ENCODE results near the gene MCU.

MCU gene

GRCh38 chr10:72846238-72846637 is 154.3 kb downstream of the MCU start:
- Histone ChIP-seq H3K4me3 (no peak overlapping the region), H3K36me3 (replicated peaks) (no peaks in the 10 kb centered on the region), H3K4me1 (no peaks in the 10 kb centered on the region), H3K9me3 (no peaks in the 10 kb centered on the region; the same call in 1 of the 2 replicates), H3K27me3 (ENCODE audit: low read depth) (no peaks in the 10 kb centered on the region)
- DNase-seq (ENCODE audit: low spot score in 2 of 2), result no peak
- in situ Hi-C loops (cut with MboI; ENCODE audit: low sequenced_read_pairs), result no loop called here

DNA sequence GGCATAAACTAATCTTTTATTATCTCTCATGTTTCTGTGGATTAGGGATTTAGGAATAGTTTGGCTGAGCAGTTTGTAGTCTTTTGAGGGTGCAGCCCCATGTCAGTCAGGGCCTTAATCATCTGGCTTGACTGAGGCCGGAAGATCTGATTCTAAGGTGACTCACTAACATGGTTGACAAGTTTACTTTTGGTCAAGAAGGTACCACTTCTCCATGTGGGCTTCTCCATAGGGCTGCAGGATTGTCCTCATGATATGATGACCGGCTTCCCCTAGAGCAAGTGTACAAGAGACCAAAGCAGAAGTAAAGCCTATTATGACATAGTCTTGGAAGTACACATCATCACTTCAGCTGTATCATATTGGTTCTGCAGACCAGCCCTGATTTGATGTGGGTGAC is 155.7 kb downstream of the MCU start:
- Histone ChIP-seq H3K9me3 (no peaks in the 10 kb centered on the region; the same call in 1 of the 2 replicates), H3K36me3 (replicated peaks) (no peaks in the 10 kb centered on the region), H3K4me1 (no peaks in the 10 kb centered on the region), H3K27me3 (ENCODE audit: low read depth) (no peaks in the 10 kb centered on the region), H3K4me3 (no peak overlapping the region)
- in situ Hi-C loops (cut with MboI; ENCODE audit: low sequenced_read_pairs), result no loop called here
- DNase-seq (ENCODE audit: low spot score in 2 of 2), result no peak

DNA sequence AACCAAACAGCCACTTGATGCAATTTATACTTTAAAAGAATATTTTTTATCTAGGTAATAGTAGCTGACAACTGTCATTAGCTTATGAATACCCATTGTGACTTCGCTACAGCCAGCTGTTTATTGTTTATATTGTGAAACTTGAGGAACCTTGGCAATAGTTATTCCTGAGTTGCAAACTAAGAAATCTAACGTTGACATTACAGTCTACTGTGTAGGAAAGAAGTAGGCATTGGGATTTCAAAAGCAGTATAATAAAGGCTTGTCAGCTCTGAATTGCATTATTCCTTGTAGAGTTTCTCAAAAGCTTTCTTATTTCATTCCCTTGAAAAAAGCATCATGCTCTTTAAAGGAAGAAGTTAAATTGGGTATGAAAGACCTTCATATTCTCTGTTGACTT is 158.9 kb downstream of the MCU start:
- Histone ChIP-seq H3K36me3 (replicated peaks) (no peaks in the 10 kb centered on the region), H3K27me3 (ENCODE audit: low read depth) (no peaks in the 10 kb centered on the region), H3K9me3 (no peaks in the 10 kb centered on the region; the same call in 1 of the 2 replicates), H3K4me3 (no peak overlapping the region), H3K4me1 (no peaks in the 10 kb centered on the region)
- in situ Hi-C loops (cut with MboI; ENCODE audit: low sequenced_read_pairs), result no loop called here
- no peak for DNase-seq (ENCODE audit: low spot score in 2 of 2)

DNA sequence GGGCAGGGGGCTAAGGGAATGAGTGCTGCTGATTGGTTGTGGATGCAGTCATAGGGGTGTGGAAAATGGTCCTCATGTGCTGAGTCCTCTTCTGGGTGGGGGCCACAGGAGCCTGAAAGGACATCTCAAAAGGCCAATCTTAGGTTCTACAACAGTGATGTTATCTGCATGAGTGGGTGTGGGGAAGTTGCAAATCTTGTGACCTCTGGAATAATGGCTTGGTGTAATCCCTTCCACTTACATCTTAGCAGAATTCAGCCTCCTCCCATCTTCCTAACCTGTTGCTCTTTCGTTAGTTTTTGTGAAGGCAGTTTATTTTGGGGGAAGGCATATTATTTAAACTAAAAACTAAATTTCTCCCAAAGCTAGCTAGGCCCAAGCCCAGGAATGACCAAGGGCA is 159.6 kb downstream of the MCU start:
- H3K4me1 ChIP-seq, result no peaks in the 10 kb centered on the region
- no peak for DNase-seq (ENCODE audit: low spot score in 2 of 2)
- no peaks in the 10 kb centered on the region for H3K36me3 ChIP-seq (replicated peaks)
- no peak overlapping the region for H3K4me3 ChIP-seq
- no peaks in the 10 kb centered on the region; the same call in 1 of the 2 replicates for H3K9me3 ChIP-seq
- no peaks in the 10 kb centered on the region for H3K27me3 ChIP-seq (ENCODE audit: low read depth)
- in situ Hi-C loops (cut with MboI; ENCODE audit: low sequenced_read_pairs), result no loop called here

GRCh38 chr10:72852508-72852907 is 160.6 kb downstream of the MCU start:
- H3K4me3 ChIP-seq, result no peak overlapping the region
- in situ Hi-C loops (cut with MboI; ENCODE audit: low sequenced_read_pairs), result no loop called here
- H3K4me1 ChIP-seq, result no peaks in the 10 kb centered on the region
- H3K27me3 ChIP-seq (ENCODE audit: low read depth), result no peaks in the 10 kb centered on the region
- no peaks in the 10 kb centered on the region for H3K36me3 ChIP-seq (replicated peaks)
- no peaks in the 10 kb centered on the region; the same call in 1 of the 2 replicates for H3K9me3 ChIP-seq
- no peak for DNase-seq (ENCODE audit: low spot score in 2 of 2)

- in situ Hi-C loops (cut with MboI; ENCODE audit: low sequenced_read_pairs), result no loop called here
- Histone ChIP-seq H3K36me3 (replicated peaks) (0 out of 2 replicates have a peak, but pooled peaks cover 2% of the 10 kb centered on the region), H3K4me1 (no peaks in the 10 kb centered on the region), H3K9me3 (no peaks in the 10 kb centered on the region; the same call in 1 of the 2 replicates), H3K4me3 (no peak overlapping the region), H3K27me3 (ENCODE audit: low read depth) (no peaks in the 10 kb centered on the region)
- DNase-seq (ENCODE audit: low spot score in 2 of 2), result no peak
Observed at GRCh38 chr10:72855129-72855528, 163.2 kb downstream of the MCU start.

DNA sequence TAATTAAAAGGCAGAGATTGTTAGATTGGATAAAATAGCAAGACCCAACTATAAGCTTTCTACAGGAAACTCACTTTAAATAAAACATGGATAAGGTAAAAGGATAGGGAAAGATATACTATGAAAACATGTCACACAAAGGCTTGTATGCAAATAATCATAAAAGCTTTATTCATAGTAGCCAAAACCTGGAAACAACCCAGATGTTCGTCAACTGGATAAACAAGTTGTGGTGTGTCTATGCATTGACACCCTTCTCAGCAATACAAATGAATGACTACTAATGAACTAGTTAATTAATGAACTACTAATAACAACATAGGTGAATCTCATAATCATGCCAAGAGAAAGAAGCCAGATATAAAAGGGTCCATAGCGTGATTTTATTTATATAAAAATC is 163.8 kb downstream of the MCU start:
- no peak overlapping the region for H3K4me3 ChIP-seq
- no peaks in the 10 kb centered on the region for H3K4me1 ChIP-seq
- in situ Hi-C loops (cut with MboI; ENCODE audit: low sequenced_read_pairs), result no loop called here
- DNase-seq (ENCODE audit: low spot score in 2 of 2), result no peak
- no peaks in the 10 kb centered on the region for H3K27me3 ChIP-seq (ENCODE audit: low read depth)
- H3K36me3 ChIP-seq (replicated peaks), result 0 out of 2 replicates have a peak, but pooled peaks cover 2% of the 10 kb centered on the region
- H3K9me3 ChIP-seq, result no peaks in the 10 kb centered on the region; the same call in 1 of the 2 replicates

DNA sequence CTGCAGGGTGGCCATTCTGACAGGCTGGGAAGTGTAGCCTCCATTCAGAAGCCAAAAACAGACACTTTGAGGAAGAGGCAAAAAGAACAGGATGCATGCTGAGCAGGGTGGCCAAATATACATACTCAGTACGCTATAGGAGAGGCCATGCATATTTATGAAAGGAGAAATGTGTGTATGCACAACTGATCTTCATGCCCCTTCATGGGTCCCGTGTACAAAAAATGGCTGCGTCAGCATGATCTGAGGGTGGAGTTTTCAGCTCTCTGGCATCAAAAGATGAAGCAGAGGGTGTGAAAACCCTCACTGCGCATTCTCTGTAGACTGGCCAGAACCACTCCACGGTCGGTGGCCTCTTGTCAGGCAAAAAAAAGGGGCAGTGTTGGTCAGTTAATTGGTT is 166.1 kb downstream of the MCU start:
- H3K4me1 ChIP-seq, result no peaks in the 10 kb centered on the region
- no peaks in the 10 kb centered on the region for H3K9me3 ChIP-seq
- H3K4me3 ChIP-seq, result no peak overlapping the region
- no peak for DNase-seq (ENCODE audit: low spot score in 2 of 2)
- H3K36me3 ChIP-seq (replicated peaks), result 0 out of 2 replicates have a peak, but pooled peaks cover 2% of the 10 kb centered on the region
- no peaks in the 10 kb centered on the region for H3K27me3 ChIP-seq (ENCODE audit: low read depth)
- in situ Hi-C loops (cut with MboI; ENCODE audit: low sequenced_read_pairs), result no loop called here

- Histone ChIP-seq H3K27me3 (ENCODE audit: low read depth) (no peaks in the 10 kb centered on the region), H3K4me3 (no peak overlapping the region), H3K9me3 (no peaks in the 10 kb centered on the region), H3K36me3 (replicated peaks) (0 out of 2 replicates have a peak, but pooled peaks cover 2% of the 10 kb centered on the region), H3K4me1 (no peaks in the 10 kb centered on the region)
- no peak for DNase-seq (ENCODE audit: low spot score in 2 of 2)
- in situ Hi-C loops (cut with MboI; ENCODE audit: low sequenced_read_pairs), result no loop called here
Observed at GRCh38 chr10:72862957-72863356, 171.0 kb downstream of the MCU start.

GRCh38 chr10:72875250-72876055 is 183.5 kb downstream of the MCU start:
- Histone ChIP-seq H3K4me1 (no peaks in the 10 kb centered on the region), H3K27me3 (ENCODE audit: low read depth) (no peaks in the 10 kb centered on the region), H3K4me3 (no peak overlapping the region), H3K9me3 (no peaks in the 10 kb centered on the region), H3K36me3 (replicated peaks) (0 out of 2 replicates have a peak, but pooled peaks cover 6% of the 10 kb centered on the region)
- DNase-seq (ENCODE audit: low spot score in 2 of 2), result peak in 1 of 2 experiments; percentile 36
- in situ Hi-C loops (cut with MboI; ENCODE audit: low sequenced_read_pairs), result no loop called here

DNA sequence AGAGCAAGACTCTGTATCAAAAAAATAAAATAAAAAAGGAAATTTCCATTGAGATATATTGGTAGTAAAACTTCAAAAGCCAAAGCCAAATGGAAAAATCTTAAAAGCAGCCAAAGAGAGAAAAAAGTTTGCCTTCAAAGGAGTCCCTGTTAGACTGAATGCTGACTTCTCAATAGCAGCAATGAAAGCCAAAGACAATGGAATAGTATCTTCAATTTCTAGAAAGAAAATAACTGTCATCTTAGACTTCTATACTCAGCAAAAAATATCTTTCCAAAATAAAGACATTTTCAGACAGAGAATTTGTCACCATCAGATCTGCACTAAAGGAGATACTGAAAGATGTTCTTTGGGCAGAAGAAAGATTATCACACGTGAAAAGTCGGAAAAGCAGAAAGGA is 187.3 kb downstream of the MCU start:
- Histone ChIP-seq H3K9me3 (no peaks in the 10 kb centered on the region), H3K4me3 (no peak overlapping the region), H3K27me3 (ENCODE audit: low read depth) (no peaks in the 10 kb centered on the region), H3K4me1 (no peaks in the 10 kb centered on the region), H3K36me3 (replicated peaks) (0 out of 2 replicates have a peak, but pooled peaks cover 6% of the 10 kb centered on the region)
- DNase-seq (ENCODE audit: low spot score in 2 of 2), result no peak
- in situ Hi-C loops (cut with MboI; ENCODE audit: low sequenced_read_pairs), result no loop called here

DNA sequence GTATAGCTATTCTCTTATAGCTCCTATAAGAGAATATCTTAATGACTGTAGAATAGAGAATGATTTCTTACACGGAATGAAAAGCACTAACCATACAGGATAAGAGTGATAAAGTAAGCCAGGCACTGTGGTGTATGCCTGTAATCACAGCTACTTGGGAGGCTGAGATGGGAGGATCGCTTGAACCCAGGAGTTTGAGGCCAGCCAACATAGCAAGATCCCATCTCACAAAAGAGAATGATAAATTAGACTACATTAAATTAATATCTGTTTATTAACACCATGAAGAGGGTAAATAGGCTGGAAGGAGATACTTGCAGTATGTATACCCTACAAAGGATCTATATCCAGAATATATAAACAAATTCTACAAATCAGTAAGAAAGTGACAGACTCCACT is 189.3 kb downstream of the MCU start:
- H3K27me3 ChIP-seq (ENCODE audit: low read depth), result no peaks in the 10 kb centered on the region
- DNase-seq (ENCODE audit: low spot score in 2 of 2), result no peak
- H3K9me3 ChIP-seq, result no peaks in the 10 kb centered on the region
- in situ Hi-C loops (cut with MboI; ENCODE audit: low sequenced_read_pairs), result no loop called here
- H3K4me3 ChIP-seq, result no peak overlapping the region
- 0 out of 2 replicates have a peak, but pooled peaks cover 6% of the 10 kb centered on the region for H3K36me3 ChIP-seq (replicated peaks)
- H3K4me1 ChIP-seq, result no peaks in the 10 kb centered on the region

DNA sequence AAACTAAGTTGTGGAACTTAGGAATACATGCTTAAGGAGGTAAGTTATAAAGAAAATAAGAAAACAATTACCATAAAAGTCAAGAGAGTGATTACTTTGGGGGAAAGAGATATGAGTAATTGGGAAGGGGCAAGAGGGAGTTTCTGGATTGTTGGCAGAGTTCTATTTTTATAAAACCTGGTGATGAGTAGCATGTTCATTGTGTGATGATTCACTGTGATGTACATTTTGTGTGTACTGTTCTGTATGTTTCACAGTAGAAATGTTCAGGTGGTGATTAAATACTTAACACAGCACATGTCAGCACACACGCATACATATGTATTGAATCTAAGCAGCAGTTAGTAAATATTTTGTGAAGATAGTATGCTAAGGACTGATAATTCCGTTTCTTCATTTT is 191.9 kb downstream of the MCU start:
- DNase-seq (ENCODE audit: low spot score in 2 of 2), result no peak
- Histone ChIP-seq H3K9me3 (no peaks in the 10 kb centered on the region), H3K4me3 (no peak overlapping the region), H3K4me1 (no peaks in the 10 kb centered on the region), H3K36me3 (replicated peaks) (no peaks in the 10 kb centered on the region), H3K27me3 (ENCODE audit: low read depth) (no peaks in the 10 kb centered on the region)
- in situ Hi-C loops (cut with MboI; ENCODE audit: low sequenced_read_pairs), result no loop called here

GRCh38 chr10:72885953-72886352 is 194.0 kb downstream of the MCU start:
- Histone ChIP-seq H3K27me3 (ENCODE audit: low read depth) (no peaks in the 10 kb centered on the region), H3K4me1 (no peaks in the 10 kb centered on the region), H3K9me3 (no peaks in the 10 kb centered on the region), H3K4me3 (no peak overlapping the region), H3K36me3 (replicated peaks) (no peaks in the 10 kb centered on the region)
- no peak for DNase-seq (ENCODE audit: low spot score in 2 of 2)
- in situ Hi-C loops (cut with MboI; ENCODE audit: low sequenced_read_pairs), result no loop called here

Measured in HAP-1 (cell line).